Keratinocyte (primary cell): ENCODE data around the gene ZNF292.

Experiments
- CTCF ChIP-seq, 3 experiments: IDR thresholded peaks in 1 of 3; conservative IDR thresholded peaks in 1 of 3; optimal IDR thresholded peaks in 1 of 3; 2 replicates in 2 of 3; 3 replicates in 1 of 3; pipeline versions ENCODE3 to v1.5.1; 2011; ENCODE audit warnings: low read length in 3 of 3, mild to moderate bottlenecking in 3 of 3, moderate library complexity in 2 of 3, control low read depth in 1 of 3, inconsistent platforms in 1 of 3; ENCODE audit not compliant: insufficient read depth in 2 of 3; ENCODE audit errors: extremely low read depth in 1 of 3
- EZH2 ChIP-seq: IDR thresholded peaks from one replicate; pipeline ENCODE4 v1.6.1; 2012; ENCODE audit warnings: inconsistent platforms, mild to moderate bottlenecking, low read length, moderate library complexity

- TF ChIP-seq CTCF (optimal IDR thresholded peaks at IDR 0.05 in 1 of 3, IDR thresholded peaks at IDR 0.05 in 1 of 3, conservative IDR thresholded peaks at IDR 0.05 in 1 of 3; ENCODE audit: extremely low read depth in 1 of 3, insufficient read depth in 2 of 3, low read length in 3 of 3) (no peak), EZH2 (no peak)
Observed at GRCh38 chr6:87308970-87309369, 153.6 kb downstream of the ZNF292 start.
